Hepatocyte (in vitro differentiated cells): Measurements from ENCODE around the gene SRSF2. TPM values are rescaled to one million over a fixed set of nuclear protein-coding genes. Genes with fewer than 3 reads are reported as not detected.
"Not testable (repeated sequence)": the region's sequence is repeated elsewhere in the genome, so short reads cannot be mapped to it uniquely, and the experiment has no call there.

Source experiments
- DNase-seq: peaks from one replicate; pipeline ENCODE4 v3.0.0-alpha.2; 2016; ENCODE audit warnings: low spot score
- H2AFZ ChIP-seq: fragments of 200-600 bp; sonication (generic); 2 replicates; pipeline ENCODE4 v1.6.0; 2016; ENCODE audit warnings: antibody characterized with exemption, mild to moderate bottlenecking
- H3K27ac ChIP-seq: fragments of 200-600 bp; sonication (generic); 2 replicates; pipeline ENCODE4 v1.5.1; 2016; ENCODE audit warnings: mild to moderate bottlenecking
- H3K27me3 ChIP-seq: fragments of 200-600 bp; sonication (generic); 2 replicates; pipeline ENCODE4 v1.6.1; 2016
- H3K36me3 ChIP-seq: fragments of 200-600 bp; sonication (generic); replicated peaks from 2 replicates; pipeline ENCODE4 v1.5.1; 2016; ENCODE audit warnings: low read depth; ENCODE audit not compliant: insufficient read depth
- H3K4me1 ChIP-seq: fragments of 200-600 bp; sonication (generic); 2 replicates; pipeline ENCODE4 v1.5.1; 2016; ENCODE audit warnings: mild to moderate bottlenecking, moderate library complexity; ENCODE audit not compliant: insufficient read depth
- H3K4me2 ChIP-seq: fragments of 200-600 bp; sonication (generic); 2 replicates; pipeline ENCODE4 v1.6.0; 2016
- H3K4me3 ChIP-seq: fragments of 200-600 bp; sonication (generic); 2 replicates; pipeline ENCODE4 v1.5.1; 2016; ENCODE audit warnings: mild to moderate bottlenecking
- H3K79me2 ChIP-seq: fragments of 200-600 bp; sonication (generic); 2 replicates; pipeline ENCODE4 v1.6.0; 2017; ENCODE audit warnings: mild to moderate bottlenecking
- H3K9me2 ChIP-seq: fragments of 200-600 bp; sonication (generic); replicated peaks from 2 replicates; pipeline ENCODE4 v1.6.0; 2017; ENCODE audit warnings: mild to moderate bottlenecking; ENCODE audit not compliant: insufficient read depth
- H3K9me3 ChIP-seq: fragments of 200-600 bp; sonication (generic); 2 replicates; pipeline ENCODE4 v1.5.1; 2016; ENCODE audit warnings: low read depth, mild to moderate bottlenecking
- H4K20me1 ChIP-seq: fragments of 200-600 bp; sonication (generic); 2 replicates; pipeline ENCODE4 v1.6.0; 2016; ENCODE audit warnings: mild to moderate bottlenecking; ENCODE audit not compliant: insufficient read depth, poor library complexity, severe bottlenecking
- CTCF ChIP-seq: fragments of 200-600 bp; sonication (generic); IDR thresholded peaks from 2 replicates; pipeline ENCODE4 v1.5.1; 2016; ENCODE audit warnings: antibody characterized with exemption, mild to moderate bottlenecking; ENCODE audit not compliant: poor library complexity
- EZH2 ChIP-seq: fragments of 200-600 bp; sonication (generic); IDR thresholded peaks from 2 replicates; pipeline ENCODE4 v1.6.1; 2016; ENCODE audit warnings: antibody characterized with exemption, mild to moderate bottlenecking, borderline replicate concordance
- EZH2phosphoT487 ChIP-seq: fragments of 200-600 bp; sonication (generic); IDR thresholded peaks from one replicate; pipeline ENCODE4 v1.6.1; 2018; ENCODE audit warnings: antibody characterized with exemption, mild to moderate bottlenecking, low read depth, moderate library complexity; ENCODE audit not compliant: unreplicated experiment, severe bottlenecking
- WGBS: methylation state at CpG from one replicate; pipeline ENCODE4 v1.1.6; 2016; ENCODE audit warnings: low lambda C conversion rate; ENCODE audit errors: missing lambda C conversion rate; 5-methylcytosine and 5-hydroxymethylcytosine counted together
- polyA plus RNA-seq: library from polyadenylated mRNA; unstranded; fragments of >200 nt; fragmentation: Nextera tagmentation; extraction: Ambion mirVana; gene quantifications from 2 replicates; pipeline ENCODE4 v1.2.1, GENCODE V29; 2016
- total RNA-seq: library from RNA; depleted of rRNA; stranded (reverse); fragments of >200 nt; gene quantifications from 2 replicates; pipeline ENCODE4 v1.2.3, GENCODE V29; 2014

SRSF2 gene
- total and polyA plus RNA-seq, 2 experiments from 2014 or later = 152 TPM

GRCh38 chr17:76748657-76749056 is 11.5 kb upstream of the SRSF2 start:
- H3K4me1 ChIP-seq = no peaks in the 10 kb centered on the region
- H2AFZ ChIP-seq = no peak overlapping the region
- no peaks in the 10 kb centered on the region for H3K9me3 ChIP-seq
- no peak overlapping the region for H3K4me3 ChIP-seq
- WGBS = 100% methylated on average over 1 of the region's 1 CpG
- no peak overlapping the region for H3K27ac ChIP-seq
- TF ChIP-seq CTCF (no peak), EZH2 (no peak), EZH2phosphoT487 (no peak)
- no peaks in the 10 kb centered on the region for H3K27me3 ChIP-seq
- peaks cover 6% of the 10 kb centered on the region for H3K79me2 ChIP-seq
- H4K20me1 ChIP-seq = no peaks in the 10 kb centered on the region
- H3K4me2 ChIP-seq = no peak overlapping the region
- DNase-seq = no peak
- peaks cover 4% of the 10 kb centered on the region for H3K36me3 ChIP-seq
- H3K9me2 ChIP-seq = no peaks in the 10 kb centered on the region

GRCh38 chr17:76747716-76748363 is 10.7 kb upstream of the SRSF2 start:
- WGBS = 93% methylated on average over 6 of the region's 9 CpGs
- Histone ChIP-seq H2AFZ (no peak overlapping the region), H3K9me3 (no peaks in the 10 kb centered on the region), H3K27me3 (no peaks in the 10 kb centered on the region), H3K79me2 (peaks cover 6% of the 10 kb centered on the region), H3K4me2 (no peak overlapping the region), H3K36me3 (peaks cover 4% of the 10 kb centered on the region), H3K27ac (no peak overlapping the region), H3K4me3 (no peak overlapping the region), H4K20me1 (no peaks in the 10 kb centered on the region), H3K4me1 (no peaks in the 10 kb centered on the region), H3K9me2 (no peaks in the 10 kb centered on the region)
- DNase-seq = no peak
- TF ChIP-seq CTCF (no peak), EZH2 (no peak)

GRCh38 chr17:76745785-76746184 is 8.7 kb upstream of the SRSF2 start:
- WGBS = 87% methylated on average over 6 of the region's 6 CpGs
- H3K9me2 ChIP-seq, H3K27me3 ChIP-seq, H3K4me3 ChIP-seq, H3K36me3 ChIP-seq, H2AFZ ChIP-seq, H3K27ac ChIP-seq, H3K4me2 ChIP-seq, H3K9me3 ChIP-seq, H3K4me1 ChIP-seq, DNase-seq, H4K20me1 ChIP-seq: not testable (repeated sequence)
- peaks cover 13% of the 10 kb centered on the region for H3K79me2 ChIP-seq

- H4K20me1 ChIP-seq = no peaks in the 10 kb centered on the region
- no peak overlapping the region for H2AFZ ChIP-seq
- peaks cover 19% of the 10 kb centered on the region for H3K79me2 ChIP-seq
- no peaks in the 10 kb centered on the region for H3K9me3 ChIP-seq
- no peak overlapping the region for H3K4me3 ChIP-seq
- H3K9me2 ChIP-seq = no peaks in the 10 kb centered on the region
- 98% methylated on average over 2 of the region's 2 CpGs for WGBS
- TF ChIP-seq EZH2 = no peak
- TF ChIP-seq CTCF = no peak
- no peak for TF ChIP-seq EZH2phosphoT487
- no peak for DNase-seq
- H3K27ac ChIP-seq = no peak overlapping the region
- no peaks in the 10 kb centered on the region for H3K27me3 ChIP-seq
- H3K4me1 ChIP-seq = peaks cover 9% of the 10 kb centered on the region
- no peak overlapping the region for H3K4me2 ChIP-seq
- H3K36me3 ChIP-seq = peaks cover 4% of the 10 kb centered on the region
These were observed 7.6 kb upstream of the SRSF2 start for GRCh38 chr17:76744747-76745146.
